PC-9 (cell line): ENCODE results near the gene UBE2L5. TPM values are rescaled to one million over a fixed set of nuclear protein-coding genes. Genes with fewer than 3 reads are reported as not detected.

ENCODE experiments used
- BruUV-seq: library from RNA; stranded (reverse); fragments of 400-500 nt; replicated peaks from 2 replicates; lab custom pipeline; 2021; lab: Mats Ljungman, UMichigan
- CTCF ChIA-PET: fragments of 300-600 bp; sonication (Branson Sonifier 250); formaldehyde crosslinking; loops from one replicate; lab custom pipeline; 2022; ENCODE audit warnings: antibody characterized with exemption; lab: Charles Lee
- POLR2A ChIA-PET: fragments of 300-600 bp; sonication (Branson Sonifier 250); formaldehyde crosslinking; loops from one replicate; lab custom pipeline; 2022; ENCODE audit warnings: antibody characterized with exemption; ENCODE audit not compliant: unreplicated experiment; lab: Charles Lee
- DNase-seq, 2 experiments: peaks; one replicate each; pipeline versions ENCODE4 v3.0.0 to v3.0.0-alpha.2; 2015 to 2022; ENCODE audit warnings: mixed read lengths in 1 of 2
- H2AFZ ChIP-seq: fragments of 200-600 bp; sonication (generic); 2 replicates; pipeline ENCODE4 v1.8.1; 2017; ENCODE audit warnings: antibody characterized with exemption
- H3F3A ChIP-seq: fragments of 200-600 bp; sonication (generic); 2 replicates; pipeline ENCODE4 v1.8.1; 2017; ENCODE audit warnings: antibody characterized with exemption, mild to moderate bottlenecking, low read depth; ENCODE audit not compliant: insufficient read depth
- H3K27ac ChIP-seq: fragments of 200-600 bp; sonication (generic); 2 replicates; pipeline ENCODE4 v1.6.1; 2016; ENCODE audit warnings: mixed run types
- H3K27me3 ChIP-seq: fragments of 200-600 bp; sonication (generic); 2 replicates; pipeline ENCODE4 v1.6.1; 2016; ENCODE audit warnings: low read depth, mixed run types; ENCODE audit not compliant: insufficient read depth
- H3K36me3 ChIP-seq: fragments of 200-600 bp; sonication (generic); 2 replicates; pipeline ENCODE4 v1.6.1; 2016; ENCODE audit warnings: low read depth, mixed run types
- H3K4me1 ChIP-seq: fragments of 200-600 bp; sonication (generic); replicated peaks from 2 replicates; pipeline ENCODE4 v1.6.1; 2016; ENCODE audit warnings: mixed run types; ENCODE audit not compliant: insufficient read depth
- H3K4me2 ChIP-seq: fragments of 200-600 bp; sonication (generic); 2 replicates; pipeline ENCODE4 v1.6.1; 2017; ENCODE audit warnings: mixed run types
- H3K4me3 ChIP-seq: fragments of 200-600 bp; sonication (generic); 2 replicates; pipeline ENCODE4 v1.6.1; 2016; ENCODE audit warnings: mixed run types
- H3K79me2 ChIP-seq: fragments of 200-600 bp; sonication (generic); 2 replicates; pipeline ENCODE4 v1.6.1; 2017; ENCODE audit warnings: low read depth, mixed run types
- H3K9me2 ChIP-seq: fragments of 200-600 bp; sonication (generic); 2 replicates; pipeline ENCODE4 v1.8.1; 2017; ENCODE audit warnings: mild to moderate bottlenecking; ENCODE audit not compliant: insufficient read depth
- H3K9me3 ChIP-seq: fragments of 200-600 bp; sonication (generic); 2 replicates; pipeline ENCODE4 v1.8.1; 2016; ENCODE audit warnings: low read depth; ENCODE audit not compliant: insufficient read depth
- H4K20me1 ChIP-seq: fragments of 200-600 bp; sonication (generic); 2 replicates; pipeline ENCODE4 v1.8.1; 2017; ENCODE audit not compliant: insufficient read depth
- EZH2 ChIP-seq: fragments of 200-600 bp; sonication (generic); IDR thresholded peaks from 2 replicates; pipeline ENCODE4 v1.8.0; 2017; ENCODE audit warnings: antibody characterized with exemption, low read depth
- intact Hi-C: fragments of 100-400 bp; cut with micrococcal nuclease; formaldehyde crosslinking; loops from one replicate; pipeline ENCODE4 v1.10.0; 2022; ENCODE audit not compliant: unreplicated experiment
- total RNA-seq: library from RNA; stranded (reverse); gene quantifications from 2 replicates; pipeline ENCODE4 v1.2.3, GENCODE V29; 2021
- TF ChIP-seq, protein P1 (sequence below): fragments of 200-600 bp; sonication (generic); conservative IDR thresholded peaks from 2 replicates; pipeline ENCODE4 v1.6.1; 2017; ENCODE audit warnings: mixed run types, antibody characterized with exemption, mild to moderate bottlenecking, moderate library complexity

UBE2L5 gene
- total RNA-seq, 1 experiment from 2014 or later, result not detected

DNA sequence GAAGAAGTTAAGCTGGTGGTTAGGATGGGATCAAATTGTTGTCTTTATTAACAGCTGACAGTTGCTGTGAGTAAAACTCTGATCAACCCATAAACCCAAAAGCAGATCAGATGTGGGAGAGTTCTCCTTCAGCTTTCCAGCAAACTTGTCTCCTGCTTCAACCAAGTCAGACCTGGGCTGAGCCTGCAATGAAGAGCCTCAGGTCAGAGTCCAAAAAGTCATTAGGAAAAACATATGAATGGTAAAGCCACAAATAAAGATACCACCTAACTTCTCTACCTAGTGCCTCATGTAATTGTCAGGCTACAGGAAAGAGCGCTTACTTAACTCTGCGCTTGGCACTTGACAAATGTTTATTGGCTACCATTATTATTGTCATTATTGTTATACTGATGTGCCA is 21.9 kb upstream of the UBE2L5 start:
- Histone ChIP-seq H3F3A (peaks cover 4% of the 10 kb centered on the region; the same call in 1 of the 2 replicates), H3K27ac (no peak overlapping the region), H2AFZ (no peak overlapping the region), H3K9me2 (no peaks in the 10 kb centered on the region), H3K9me3 (no peaks in the 10 kb centered on the region), H3K36me3 (no peaks in the 10 kb centered on the region), H3K4me2 (no peak overlapping the region), H3K27me3 (no peaks in the 10 kb centered on the region), H4K20me1 (no peaks in the 10 kb centered on the region), H3K4me3 (no peak overlapping the region), H3K4me1 (0 out of 2 replicates have a peak, but pooled peaks cover 6% of the 10 kb centered on the region), H3K79me2 (no peaks in the 10 kb centered on the region)
- ChIA-PET POLR2A (no interaction called here), CTCF (no interaction called here)
- intact Hi-C loops, result no loop called here
- no TSS peak for BruUV-seq
- DNase-seq, result no peak
- TF ChIP-seq, protein P1, sequence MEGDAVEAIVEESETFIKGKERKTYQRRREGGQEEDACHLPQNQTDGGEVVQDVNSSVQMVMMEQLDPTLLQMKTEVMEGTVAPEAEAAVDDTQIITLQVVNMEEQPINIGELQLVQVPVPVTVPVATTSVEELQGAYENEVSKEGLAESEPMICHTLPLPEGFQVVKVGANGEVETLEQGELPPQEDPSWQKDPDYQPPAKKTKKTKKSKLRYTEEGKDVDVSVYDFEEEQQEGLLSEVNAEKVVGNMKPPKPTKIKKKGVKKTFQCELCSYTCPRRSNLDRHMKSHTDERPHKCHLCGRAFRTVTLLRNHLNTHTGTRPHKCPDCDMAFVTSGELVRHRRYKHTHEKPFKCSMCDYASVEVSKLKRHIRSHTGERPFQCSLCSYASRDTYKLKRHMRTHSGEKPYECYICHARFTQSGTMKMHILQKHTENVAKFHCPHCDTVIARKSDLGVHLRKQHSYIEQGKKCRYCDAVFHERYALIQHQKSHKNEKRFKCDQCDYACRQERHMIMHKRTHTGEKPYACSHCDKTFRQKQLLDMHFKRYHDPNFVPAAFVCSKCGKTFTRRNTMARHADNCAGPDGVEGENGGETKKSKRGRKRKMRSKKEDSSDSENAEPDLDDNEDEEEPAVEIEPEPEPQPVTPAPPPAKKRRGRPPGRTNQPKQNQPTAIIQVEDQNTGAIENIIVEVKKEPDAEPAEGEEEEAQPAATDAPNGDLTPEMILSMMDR, result no peak
- TF ChIP-seq EZH2, result no peak

GRCh38 chr13:30401347-30401746 is 20.9 kb upstream of the UBE2L5 start:
- TF ChIP-seq, protein P1, result no peak
- TF ChIP-seq EZH2, result no peak
- H3K27ac ChIP-seq, result no peak overlapping the region
- H3K4me3 ChIP-seq, result no peak overlapping the region
- intact Hi-C loops, result no loop called here
- no peaks in the 10 kb centered on the region for H3K9me2 ChIP-seq
- POLR2A ChIA-PET, result no interaction called here
- peaks cover under 1% of the 10 kb centered on the region; the same call in 1 of the 2 replicates for H3F3A ChIP-seq
- 0 out of 2 replicates have a peak, but pooled peaks cover 3% of the 10 kb centered on the region for H3K4me1 ChIP-seq
- no peaks in the 10 kb centered on the region for H3K36me3 ChIP-seq
- BruUV-seq, result no TSS peak
- no peak overlapping the region for H3K4me2 ChIP-seq
- H3K9me3 ChIP-seq, result no peaks in the 10 kb centered on the region
- H3K79me2 ChIP-seq, result no peaks in the 10 kb centered on the region
- H2AFZ ChIP-seq, result no peak overlapping the region
- no peaks in the 10 kb centered on the region for H3K27me3 ChIP-seq
- DNase-seq, result no peak
- CTCF ChIA-PET, result no interaction called here
- no peaks in the 10 kb centered on the region for H4K20me1 ChIP-seq

GRCh38 chr13:30403456-30403855 is 18.8 kb upstream of the UBE2L5 start:
- H3K4me3 ChIP-seq, result no peak overlapping the region
- H3K27me3 ChIP-seq, result no peaks in the 10 kb centered on the region
- ChIA-PET POLR2A (no interaction called here), CTCF (no interaction called here)
- no peak for TF ChIP-seq EZH2
- TF ChIP-seq, protein P1, result no peak
- BruUV-seq, result no TSS peak
- H3K27ac ChIP-seq, result no peak overlapping the region
- no peaks in the 10 kb centered on the region for H3K9me3 ChIP-seq
- H2AFZ ChIP-seq, result no peak overlapping the region
- DNase-seq, result no peak
- H3K79me2 ChIP-seq, result no peaks in the 10 kb centered on the region
- 0 out of 2 replicates have a peak, but pooled peaks cover 2% of the 10 kb centered on the region for H3K4me1 ChIP-seq
- no peaks in the 10 kb centered on the region for H3K36me3 ChIP-seq
- no peaks in the 10 kb centered on the region for H4K20me1 ChIP-seq
- no peak overlapping the region for H3K4me2 ChIP-seq
- intact Hi-C loops, result no loop called here
- no peaks in the 10 kb centered on the region; the same call in 1 of the 2 replicates for H3F3A ChIP-seq
- no peaks in the 10 kb centered on the region for H3K9me2 ChIP-seq
